AG09309 (cell line): Measurements from ENCODE around the gene BMAL1.

Experiments
- DNase-seq: peaks from one replicate; pipeline ENCODE4 v3.0.0-alpha.2; 2010; ENCODE audit warnings: low read depth
- H3K4me3 ChIP-seq: 2 replicates; pipeline ENCODE4 v1.5.1; 2011; ENCODE audit warnings: mild to moderate bottlenecking, low read depth, low read length, moderate library complexity; ENCODE audit not compliant: control insufficient read depth
- TF ChIP-seq, protein P1 (sequence below): IDR thresholded peaks from 2 replicates; pipeline ENCODE4 v1.5.1; 2011; ENCODE audit warnings: mild to moderate bottlenecking, low read depth, low read length, inconsistent platforms; ENCODE audit not compliant: insufficient read depth, control insufficient read depth; ENCODE audit errors: missing control alignments

BMAL1 gene

DNA sequence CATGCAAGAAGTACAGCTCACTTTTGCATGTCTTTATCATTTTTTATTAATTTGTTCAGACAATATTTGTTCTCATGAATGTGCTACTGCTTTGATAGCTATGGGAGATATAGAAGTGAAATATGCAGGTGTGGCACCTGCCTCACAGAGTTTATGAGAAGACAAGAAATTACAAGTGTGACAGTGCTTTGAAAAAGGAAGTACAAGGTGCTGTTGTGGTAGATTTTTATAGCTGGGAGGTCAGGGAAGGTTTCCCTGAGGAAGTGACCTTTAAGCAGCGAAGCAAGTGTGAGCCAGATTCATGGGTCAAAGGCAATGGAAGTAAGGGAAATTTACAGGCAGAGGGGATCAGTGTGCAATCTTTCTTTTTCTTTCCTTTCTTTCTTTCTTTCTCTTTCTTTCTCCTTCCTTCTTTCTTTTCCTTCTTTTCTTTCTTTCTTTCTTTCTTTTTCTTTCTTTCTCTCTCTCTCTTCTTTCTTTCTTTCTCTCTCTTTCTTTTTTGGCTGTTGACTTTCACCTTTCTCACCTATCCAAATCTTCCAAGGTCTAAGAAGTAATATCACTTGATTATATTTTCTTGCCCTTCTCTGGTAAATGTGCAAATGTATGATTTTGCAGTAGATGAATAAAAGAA, 6.4 kb upstream of the BMAL1 start:
- TF ChIP-seq, protein P1, sequence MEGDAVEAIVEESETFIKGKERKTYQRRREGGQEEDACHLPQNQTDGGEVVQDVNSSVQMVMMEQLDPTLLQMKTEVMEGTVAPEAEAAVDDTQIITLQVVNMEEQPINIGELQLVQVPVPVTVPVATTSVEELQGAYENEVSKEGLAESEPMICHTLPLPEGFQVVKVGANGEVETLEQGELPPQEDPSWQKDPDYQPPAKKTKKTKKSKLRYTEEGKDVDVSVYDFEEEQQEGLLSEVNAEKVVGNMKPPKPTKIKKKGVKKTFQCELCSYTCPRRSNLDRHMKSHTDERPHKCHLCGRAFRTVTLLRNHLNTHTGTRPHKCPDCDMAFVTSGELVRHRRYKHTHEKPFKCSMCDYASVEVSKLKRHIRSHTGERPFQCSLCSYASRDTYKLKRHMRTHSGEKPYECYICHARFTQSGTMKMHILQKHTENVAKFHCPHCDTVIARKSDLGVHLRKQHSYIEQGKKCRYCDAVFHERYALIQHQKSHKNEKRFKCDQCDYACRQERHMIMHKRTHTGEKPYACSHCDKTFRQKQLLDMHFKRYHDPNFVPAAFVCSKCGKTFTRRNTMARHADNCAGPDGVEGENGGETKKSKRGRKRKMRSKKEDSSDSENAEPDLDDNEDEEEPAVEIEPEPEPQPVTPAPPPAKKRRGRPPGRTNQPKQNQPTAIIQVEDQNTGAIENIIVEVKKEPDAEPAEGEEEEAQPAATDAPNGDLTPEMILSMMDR, result no peak

DNA sequence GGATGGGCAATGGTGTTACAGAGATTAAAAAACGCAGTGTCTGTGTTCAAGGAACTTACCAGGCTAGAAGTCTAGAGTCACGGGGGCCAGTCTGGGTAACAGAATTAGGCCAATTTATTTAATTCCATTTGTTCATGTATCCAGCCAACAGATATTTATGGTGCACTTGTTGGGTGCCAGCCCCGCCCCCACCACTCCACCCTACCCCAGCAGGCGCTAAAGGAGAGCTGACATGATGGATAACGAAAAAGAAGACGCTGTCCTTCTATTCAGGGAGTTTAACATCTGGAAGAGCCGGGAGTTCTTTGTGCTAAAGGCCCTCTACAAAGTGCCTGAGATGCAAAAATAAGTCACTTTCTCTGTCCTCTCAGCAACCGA, 1.1 kb upstream of the BMAL1 start:
- TF ChIP-seq, protein P1, result no peak
- no peak for DNase-seq
- H3K4me3 ChIP-seq, result peak overlapping the region; percentile 83

More for the DNA sequence above, 6.4 kb upstream of the BMAL1 start:
- H3K4me3 ChIP-seq, result no peak overlapping the region
- DNase-seq, result no peak

DNA sequence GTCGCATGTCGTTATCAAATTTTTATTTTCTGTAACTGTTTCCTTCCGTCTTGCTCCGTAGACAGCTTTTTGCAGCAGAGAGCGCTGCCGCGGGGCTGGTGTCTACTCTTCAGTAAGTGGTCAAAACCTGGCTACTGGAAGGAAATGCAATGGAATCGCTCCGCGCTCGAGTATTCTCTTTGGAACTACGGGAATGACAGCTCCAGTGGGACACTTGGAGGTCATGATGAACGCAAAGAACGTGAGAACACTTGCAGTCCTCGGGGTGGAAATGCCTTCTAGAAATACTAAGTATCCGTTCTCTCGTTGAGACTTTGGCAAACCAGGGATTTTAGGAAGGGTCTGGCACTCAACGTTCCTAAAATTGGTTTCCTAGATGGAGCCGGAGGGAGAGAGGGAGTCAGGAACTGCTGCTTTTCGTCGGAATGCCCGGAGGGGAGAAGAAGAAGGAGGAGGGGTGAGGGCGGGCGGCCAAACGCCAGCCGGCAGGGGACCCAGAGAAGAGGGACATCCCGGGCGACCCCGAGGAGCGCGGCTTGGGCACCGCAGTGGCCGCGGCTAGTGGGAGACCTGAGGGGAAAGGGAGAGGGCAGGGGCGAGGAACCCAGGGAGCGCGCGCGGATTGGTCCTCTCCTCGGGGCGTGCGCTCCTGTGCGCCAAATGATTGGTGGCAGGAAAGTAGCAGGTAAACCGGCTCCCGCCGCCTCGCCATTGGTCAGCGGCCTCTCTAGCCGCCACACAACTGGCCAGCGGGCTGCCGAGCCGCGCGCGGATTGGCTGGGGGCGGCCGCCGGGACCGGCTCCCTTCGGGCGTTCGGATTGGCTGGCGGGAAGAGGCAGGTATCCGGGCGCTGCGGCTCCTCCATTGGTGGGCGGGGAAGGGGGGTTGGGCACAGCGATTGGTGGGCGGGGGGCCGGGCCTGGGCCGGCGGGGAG, 490 bp upstream of the BMAL1 start:
- TF ChIP-seq, protein P1, result no peak
- peak; percentile 92 for DNase-seq
- H3K4me3 ChIP-seq, result peak overlapping the region; percentile 89

DNA sequence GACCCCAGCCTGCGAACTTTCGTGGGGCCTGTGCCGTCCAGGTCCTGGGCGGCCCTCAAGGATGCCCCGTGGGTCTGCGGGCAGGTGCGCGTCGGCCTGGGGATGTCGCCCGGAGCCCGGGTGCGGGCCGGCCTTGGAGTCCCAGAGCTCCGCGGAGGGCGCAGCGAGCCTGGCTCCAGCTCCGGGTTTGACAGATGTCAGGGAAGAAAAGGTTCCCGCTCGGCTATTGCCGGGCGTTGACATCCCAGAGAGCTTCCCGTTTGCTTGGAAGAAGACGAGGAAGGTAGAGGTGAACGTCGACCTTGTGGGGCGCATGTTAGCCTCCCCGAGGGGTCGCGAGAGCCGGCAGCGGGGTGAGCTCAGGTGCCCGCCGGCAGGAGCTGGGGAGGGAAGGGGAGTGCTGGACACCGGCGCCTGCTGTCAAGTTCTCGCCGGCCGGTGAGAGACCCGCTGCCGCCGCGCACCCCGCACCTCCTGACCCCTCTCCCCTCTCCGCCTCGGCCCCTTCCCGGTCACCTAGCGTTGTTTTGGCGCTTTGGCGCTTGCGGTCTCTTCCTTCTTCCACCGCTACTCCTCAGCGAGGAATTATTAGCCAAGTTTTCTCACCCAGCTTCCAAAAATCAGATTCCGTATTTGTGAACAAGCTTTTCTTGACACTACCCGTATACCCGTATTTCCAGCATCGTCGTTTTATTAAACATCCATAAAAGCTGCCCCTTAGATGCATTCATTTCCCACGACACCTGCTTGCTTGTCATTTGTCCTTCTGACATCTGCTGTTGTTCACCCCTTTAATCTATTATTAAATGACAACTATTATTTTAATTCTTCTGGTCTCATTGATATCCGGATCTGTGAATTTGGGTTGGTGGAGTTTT, 1.3 kb downstream of the BMAL1 start:
- TF ChIP-seq, protein P1, result no peak
- no peak for DNase-seq
- peak overlapping the region; percentile 89 for H3K4me3 ChIP-seq

DNA sequence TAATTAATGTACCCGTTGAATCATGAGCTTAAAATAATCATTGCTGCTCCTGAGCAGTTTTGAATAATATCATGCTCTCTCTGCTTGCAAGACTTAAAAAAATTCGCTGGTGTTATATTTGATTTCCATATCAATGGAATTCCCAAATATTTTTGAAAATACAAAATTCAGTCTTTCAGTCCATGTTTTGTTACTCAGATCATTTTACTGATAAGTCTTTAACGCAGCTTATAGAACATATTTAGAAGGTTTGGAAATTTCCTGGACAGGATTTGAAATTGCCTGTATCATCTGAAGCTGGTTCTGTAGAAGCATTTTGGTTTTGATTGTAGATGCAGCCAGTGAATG, 1.9 kb downstream of the BMAL1 start:
- H3K4me3 ChIP-seq, result no peak overlapping the region
- TF ChIP-seq, protein P1, result no peak
- DNase-seq, result no peak

DNA sequence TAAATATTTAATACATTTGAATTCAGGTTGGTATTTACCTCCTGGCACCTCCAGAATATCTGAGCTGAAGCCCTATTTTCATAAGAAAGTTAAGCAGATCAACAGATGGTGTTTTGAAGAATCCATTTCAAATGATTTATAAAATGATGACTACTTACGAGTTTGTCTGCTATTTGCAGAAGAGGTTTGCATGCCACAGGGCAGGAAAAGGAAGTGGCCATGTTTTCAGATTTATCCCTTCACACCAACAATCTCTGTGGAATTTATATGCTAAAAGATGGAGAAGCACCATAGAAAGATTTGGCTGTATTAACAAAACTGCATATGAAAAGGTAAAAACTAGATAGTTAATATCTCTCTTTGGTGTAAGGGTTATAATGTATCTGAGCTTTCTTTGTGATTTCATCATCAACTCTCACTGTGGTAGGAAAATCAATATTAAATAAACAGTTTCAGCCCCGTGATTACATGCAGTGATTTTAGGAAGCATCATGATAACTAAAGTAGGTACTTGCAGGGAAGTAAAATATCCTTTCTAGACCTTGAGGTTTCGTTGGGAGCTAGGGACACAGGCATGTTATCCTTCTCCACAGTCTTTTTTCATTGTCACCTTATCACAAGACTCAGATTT, 2.6 kb downstream of the BMAL1 start:
- no peak overlapping the region for H3K4me3 ChIP-seq
- TF ChIP-seq, protein P1, result no peak
- DNase-seq, result no peak
